KMS-11 (cell line): ENCODE data around the gene SAPCD2.

Experiments
- H2AFZ ChIP-seq: fragments of 200-600 bp; sonication (generic); 2 replicates; pipeline ENCODE4 v1.6.1; 2016; ENCODE audit warnings: antibody characterized with exemption, mixed run types, low read depth
- H3K27ac ChIP-seq: fragments of 200-600 bp; sonication (generic); 2 replicates; pipeline ENCODE4 v1.6.1; 2016; ENCODE audit warnings: mild to moderate bottlenecking, mixed run types
- H3K27me3 ChIP-seq: fragments of 200-600 bp; sonication (generic); 2 replicates; pipeline ENCODE4 v1.6.1; 2017; ENCODE audit warnings: mild to moderate bottlenecking, low read depth, mixed run types, moderate library complexity; ENCODE audit not compliant: insufficient read depth
- H3K36me3 ChIP-seq: fragments of 200-600 bp; sonication (generic); 2 replicates; pipeline ENCODE4 v1.6.1; 2017; ENCODE audit warnings: mild to moderate bottlenecking, mixed run types; ENCODE audit not compliant: insufficient read depth
- H3K4me1 ChIP-seq: fragments of 200-600 bp; sonication (generic); 2 replicates; pipeline ENCODE4 v1.6.1; 2016; ENCODE audit warnings: mild to moderate bottlenecking, low read depth, mixed run types; ENCODE audit not compliant: poor library complexity, severe bottlenecking
- H3K4me2 ChIP-seq: fragments of 200-600 bp; sonication (generic); 2 replicates; pipeline ENCODE4 v1.7.0; 2016; ENCODE audit warnings: mild to moderate bottlenecking, mixed run types
- H3K4me3 ChIP-seq: fragments of 200-600 bp; sonication (generic); IDR thresholded peaks from 2 replicates; pipeline ENCODE4 v1.6.1; 2017; ENCODE audit warnings: low read depth, low read length, mixed read lengths; ENCODE audit not compliant: insufficient read depth
- H3K79me2 ChIP-seq: fragments of 200-600 bp; sonication (generic); 2 replicates; pipeline ENCODE4 v1.6.1; 2016; ENCODE audit warnings: low read depth, mixed run types; ENCODE audit not compliant: insufficient read depth
- H3K9ac ChIP-seq: fragments of 200-600 bp; sonication (generic); 2 replicates; pipeline ENCODE4 v1.6.1; 2016; ENCODE audit warnings: mild to moderate bottlenecking, mixed run types
- H4K20me1 ChIP-seq: fragments of 200-600 bp; sonication (generic); 2 replicates; pipeline ENCODE4 v1.6.1; 2016; ENCODE audit warnings: mild to moderate bottlenecking, mixed run types; ENCODE audit not compliant: insufficient read depth
- TF ChIP-seq, protein P1 (sequence below): fragments of 200-600 bp; sonication (generic); conservative IDR thresholded peaks from 2 replicates; pipeline ENCODE4 v1.6.1; 2017; ENCODE audit warnings: low read depth, mild to moderate bottlenecking, antibody characterized with exemption, low read length, moderate library complexity, mixed read lengths

SAPCD2 gene

DNA sequence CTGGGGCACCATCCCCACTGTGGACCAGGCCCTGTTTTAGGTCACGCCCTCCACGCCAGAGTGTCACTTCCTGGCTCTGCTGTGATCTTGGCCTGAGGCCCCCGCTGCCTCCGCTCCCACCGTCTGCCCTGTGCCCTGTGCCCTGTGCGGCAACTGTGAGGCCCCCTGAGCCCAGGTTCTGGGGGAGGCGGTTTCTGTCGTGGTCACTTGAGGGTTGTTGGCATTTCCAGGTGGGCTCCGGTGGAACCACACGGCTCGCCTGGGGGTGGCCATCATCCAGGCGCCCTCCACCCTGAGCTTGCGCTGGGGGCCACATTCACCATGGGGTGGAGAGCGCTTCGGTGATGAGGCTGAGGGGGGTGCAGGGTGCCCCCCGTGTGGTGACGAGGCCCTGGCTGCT lies 37.6 kb upstream of the SAPCD2 start:
- Histone ChIP-seq H3K36me3 (no peaks in the 10 kb centered on the region), H3K9ac (no peak overlapping the region), H3K4me2 (no peak overlapping the region), H4K20me1 (no peaks in the 10 kb centered on the region), H3K79me2 (no peaks in the 10 kb centered on the region), H2AFZ (no peak overlapping the region), H3K4me3 (no peak overlapping the region), H3K4me1 (no peaks in the 10 kb centered on the region), H3K27me3 (no peaks in the 10 kb centered on the region), H3K27ac (no peak overlapping the region)
- TF ChIP-seq, protein P1, sequence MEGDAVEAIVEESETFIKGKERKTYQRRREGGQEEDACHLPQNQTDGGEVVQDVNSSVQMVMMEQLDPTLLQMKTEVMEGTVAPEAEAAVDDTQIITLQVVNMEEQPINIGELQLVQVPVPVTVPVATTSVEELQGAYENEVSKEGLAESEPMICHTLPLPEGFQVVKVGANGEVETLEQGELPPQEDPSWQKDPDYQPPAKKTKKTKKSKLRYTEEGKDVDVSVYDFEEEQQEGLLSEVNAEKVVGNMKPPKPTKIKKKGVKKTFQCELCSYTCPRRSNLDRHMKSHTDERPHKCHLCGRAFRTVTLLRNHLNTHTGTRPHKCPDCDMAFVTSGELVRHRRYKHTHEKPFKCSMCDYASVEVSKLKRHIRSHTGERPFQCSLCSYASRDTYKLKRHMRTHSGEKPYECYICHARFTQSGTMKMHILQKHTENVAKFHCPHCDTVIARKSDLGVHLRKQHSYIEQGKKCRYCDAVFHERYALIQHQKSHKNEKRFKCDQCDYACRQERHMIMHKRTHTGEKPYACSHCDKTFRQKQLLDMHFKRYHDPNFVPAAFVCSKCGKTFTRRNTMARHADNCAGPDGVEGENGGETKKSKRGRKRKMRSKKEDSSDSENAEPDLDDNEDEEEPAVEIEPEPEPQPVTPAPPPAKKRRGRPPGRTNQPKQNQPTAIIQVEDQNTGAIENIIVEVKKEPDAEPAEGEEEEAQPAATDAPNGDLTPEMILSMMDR: no peak

- H3K9ac ChIP-seq: no peak overlapping the region
- TF ChIP-seq, protein P1: no peak
- H4K20me1 ChIP-seq: no peaks in the 10 kb centered on the region
Observed at GRCh38 chr9:137107312-137107921, 37.1 kb upstream of the SAPCD2 start.

DNA sequence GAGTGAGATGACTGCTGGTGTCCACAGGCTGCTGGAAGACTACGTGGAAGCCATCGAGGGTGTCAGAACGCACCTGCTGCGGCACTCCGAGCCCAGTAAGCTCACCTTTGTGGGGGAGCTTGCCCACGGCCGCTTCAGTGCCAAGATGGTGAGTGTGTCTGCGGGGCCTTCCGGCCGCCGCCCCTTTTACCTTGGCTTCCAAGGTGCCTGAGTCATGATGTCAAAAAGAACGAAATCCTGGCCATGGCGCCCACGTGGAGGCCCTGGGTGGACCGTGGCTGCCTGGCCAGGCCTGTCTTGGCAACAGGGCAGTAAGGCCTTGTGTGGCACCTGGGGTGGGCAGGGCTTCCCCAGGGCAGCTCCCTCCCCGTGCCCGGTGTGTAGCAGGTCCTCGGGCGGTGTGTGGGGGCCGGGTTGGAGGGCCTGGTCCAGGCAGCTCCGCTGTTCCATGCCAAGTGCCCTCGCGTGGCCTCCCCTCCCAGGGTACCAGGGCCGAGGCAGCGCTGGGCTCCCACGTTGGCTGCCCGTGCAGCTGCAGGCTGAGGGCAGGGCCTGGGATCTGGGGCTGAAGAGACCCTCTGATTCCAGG lies 36.4 kb upstream of the SAPCD2 start:
- Histone ChIP-seq H3K27ac (no peak overlapping the region), H3K79me2 (no peaks in the 10 kb centered on the region), H3K36me3 (no peaks in the 10 kb centered on the region), H4K20me1 (no peaks in the 10 kb centered on the region), H3K4me1 (no peaks in the 10 kb centered on the region), H3K27me3 (no peaks in the 10 kb centered on the region), H3K4me2 (no peak overlapping the region), H3K9ac (no peak overlapping the region), H3K4me3 (no peak overlapping the region), H2AFZ (no peak overlapping the region)
- TF ChIP-seq, protein P1: no peak

More at GRCh38 chr9:137107312-137107921, 37.1 kb upstream of the SAPCD2 start:
- H3K27ac ChIP-seq: no peak overlapping the region
- H3K79me2 ChIP-seq: no peaks in the 10 kb centered on the region
- H3K36me3 ChIP-seq: no peaks in the 10 kb centered on the region
- no peak overlapping the region for H3K4me2 ChIP-seq
- H2AFZ ChIP-seq: no peak overlapping the region
- H3K27me3 ChIP-seq: no peaks in the 10 kb centered on the region
- no peaks in the 10 kb centered on the region for H3K4me1 ChIP-seq
- H3K4me3 ChIP-seq: no peak overlapping the region

- Histone ChIP-seq H3K36me3 (no peaks in the 10 kb centered on the region), H3K79me2 (no peaks in the 10 kb centered on the region), H3K9ac (no peak overlapping the region), H3K27ac (no peak overlapping the region), H3K4me2 (no peak overlapping the region), H3K4me3 (no peak overlapping the region), H4K20me1 (no peaks in the 10 kb centered on the region), H3K4me1 (no peaks in the 10 kb centered on the region), H2AFZ (no peak overlapping the region), H3K27me3 (no peaks in the 10 kb centered on the region)
- TF ChIP-seq, protein P1: no peak
Observed at GRCh38 chr9:137105814-137106661, 35.7 kb upstream of the SAPCD2 start.
